Psoas muscle (tissue), 8 donors: ENCODE measurements around the gene WWC1. TPM values are rescaled to one million over a fixed set of nuclear protein-coding genes. Genes with fewer than 3 reads are reported as not detected.

Source experiments
- ATAC-seq, 4 donors: fragments of 200-7000 bp; cut with Tn5 transposase; one replicate each; pipeline ENCODE4 v1.9.1; 2020; ENCODE audit warnings: moderate library complexity in 3 of 4, mild to moderate bottlenecking in 2 of 4
- DNase-seq, 2 donors: peaks; one replicate each; pipeline ENCODE4 v3.0.0-alpha.2; 2020
- H3K27ac ChIP-seq: fragments of 200-600 bp; one replicate; pipeline ENCODE4 v1.8.0; 2022
- H3K27me3 ChIP-seq, 3 donors: fragments of 200-600 bp in 1 of 3; one replicate each; pipeline versions ENCODE4 v1.6.1 to v1.8.0; 2013 to 2022; ENCODE audit warnings: low read length in 2 of 3, mild to moderate bottlenecking in 2 of 3, moderate library complexity in 1 of 3; ENCODE audit not compliant: insufficient read depth in 3 of 3
- H3K36me3 ChIP-seq, 2 donors: fragments of 200-600 bp in 1 of 2; one replicate each; pipeline versions ENCODE4 v1.6.1 to v1.8.0; 2013 to 2022; ENCODE audit warnings: low read depth in 1 of 2, mild to moderate bottlenecking in 1 of 2, moderate library complexity in 1 of 2; ENCODE audit not compliant: insufficient read depth in 1 of 2
- H3K4me1 ChIP-seq: fragments of 200-600 bp; one replicate; pipeline ENCODE4 v1.8.0; 2022
- H3K4me3 ChIP-seq: fragments of 200-600 bp; one replicate; pipeline ENCODE4 v1.8.0; 2022; ENCODE audit warnings: mild to moderate bottlenecking
- H3K9me3 ChIP-seq: fragments of 200-600 bp; one replicate; pipeline ENCODE4 v1.8.0; 2022
- WGBS, 3 donors: extraction: QIAGEN DNeasy Blood & Tissue Kit; methylation state at CpG; one replicate each; pipeline versions ENCODE4 v1.1.6 to v1.1.7; 2013; 5-methylcytosine and 5-hydroxymethylcytosine counted together
- intact Hi-C, 2 donors: fragments of 100-400 bp; cut with DNase I; formaldehyde crosslinking; loops; one replicate each; pipeline versions ENCODE4 v1.11.0 to v1.14.2; 2022
- polyA plus RNA-seq, 3 donors: library from polyadenylated mRNA; stranded (reverse); fragments of 200-250 nt; gene quantifications; one replicate each; pipeline ENCODE4 v1.2.3, GENCODE V29; 2013
- total RNA-seq, 4 donors: library from RNA; stranded (reverse); fragmentation: NEBNext Ultra II Directional in 2 of 4; extraction: Animal tissue kit (Norgen Biotek cat#: 25700) in 2 of 4; gene quantifications; one replicate each; pipeline versions ENCODE4 v1.2.1 to v1.2.4, GENCODE V29; 2021 to 2023
- TF ChIP-seq, protein P1 (sequence below): fragments of 200-600 bp; IDR thresholded peaks from one replicate; pipeline ENCODE4 v1.8.0; 2022; ENCODE audit warnings: antibody characterized with exemption
- donor health status: healthy with polysubstance abuse.
- donor health status: DM: no; HTN: no; CAD: no; lungs with moderate emphysema.
- donor health status: Bipolar disorder and iron deficiency.
- donor health status: healthy.
- donor health status: DM: yes; HTN: yes; CAD: no.
- donor health status: DM: no; HTN: no; CAD: no.
- donor health status: DM: no; HTN: no; CAD: no.
- donor health status: DM: yes; HTN: yes; CAD: no.

Gene WWC1
- total and polyA plus RNA-seq, 7 donors: 0.03 to 0.25 (median 0.08) TPM; not detected in 3

DNA sequence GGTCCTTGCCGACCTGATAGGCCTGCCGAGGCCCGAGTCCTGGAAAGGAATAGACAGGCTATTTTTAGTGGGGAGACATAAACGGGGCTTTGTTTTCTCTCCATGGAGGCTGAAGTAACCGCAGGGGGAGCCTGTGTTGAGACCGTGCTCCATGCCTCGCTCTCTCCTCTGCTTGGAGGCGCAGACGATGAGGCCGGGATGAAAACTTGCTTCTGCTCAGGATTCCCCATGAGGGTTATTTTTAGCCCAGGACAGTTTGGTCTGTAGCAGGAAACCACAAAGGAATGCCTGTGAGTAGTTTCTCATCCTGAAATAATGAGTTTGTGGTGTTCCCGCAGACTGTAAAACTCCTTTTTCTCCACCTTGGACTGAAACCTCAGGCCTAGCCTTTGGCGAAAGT is 112.9 kb downstream of the WWC1 start:
- Histone ChIP-seq H3K4me1 (no peaks in the 10 kb centered on the region), H3K27me3 (peaks cover 0 to 4% (median 0%) of the 10 kb centered on the region in 3 donors), H3K9me3 (no peaks in the 10 kb centered on the region), H3K27ac (no peak overlapping the region), H3K4me3 (no peak overlapping the region), H3K36me3 (no peaks in the 10 kb centered on the region)
- DNase-seq (no peak), ATAC-seq (no peak)
- WGBS, 3 donors: 46 to 55% (median 55%) methylated on average over 12 of the region's 12 CpGs
- intact Hi-C loops: no loop called here
- TF ChIP-seq, protein P1, sequence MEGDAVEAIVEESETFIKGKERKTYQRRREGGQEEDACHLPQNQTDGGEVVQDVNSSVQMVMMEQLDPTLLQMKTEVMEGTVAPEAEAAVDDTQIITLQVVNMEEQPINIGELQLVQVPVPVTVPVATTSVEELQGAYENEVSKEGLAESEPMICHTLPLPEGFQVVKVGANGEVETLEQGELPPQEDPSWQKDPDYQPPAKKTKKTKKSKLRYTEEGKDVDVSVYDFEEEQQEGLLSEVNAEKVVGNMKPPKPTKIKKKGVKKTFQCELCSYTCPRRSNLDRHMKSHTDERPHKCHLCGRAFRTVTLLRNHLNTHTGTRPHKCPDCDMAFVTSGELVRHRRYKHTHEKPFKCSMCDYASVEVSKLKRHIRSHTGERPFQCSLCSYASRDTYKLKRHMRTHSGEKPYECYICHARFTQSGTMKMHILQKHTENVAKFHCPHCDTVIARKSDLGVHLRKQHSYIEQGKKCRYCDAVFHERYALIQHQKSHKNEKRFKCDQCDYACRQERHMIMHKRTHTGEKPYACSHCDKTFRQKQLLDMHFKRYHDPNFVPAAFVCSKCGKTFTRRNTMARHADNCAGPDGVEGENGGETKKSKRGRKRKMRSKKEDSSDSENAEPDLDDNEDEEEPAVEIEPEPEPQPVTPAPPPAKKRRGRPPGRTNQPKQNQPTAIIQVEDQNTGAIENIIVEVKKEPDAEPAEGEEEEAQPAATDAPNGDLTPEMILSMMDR: no peak

GRCh38 chr5:168407211-168407610 is 115.8 kb downstream of the WWC1 start:
- intact Hi-C loops: no loop called here
- TF ChIP-seq, protein P1: no peak
- H3K4me1 ChIP-seq: no peaks in the 10 kb centered on the region
- DNase-seq: no peak
- H3K27me3 ChIP-seq: peaks cover 0 to 4% (median 0%) of the 10 kb centered on the region in 3 donors
- H3K4me3 ChIP-seq: no peak overlapping the region
- H3K36me3 ChIP-seq: no peaks in the 10 kb centered on the region
- WGBS, 3 donors: 90 to 100% (median 92%) methylated on average over 1 of the region's 1 CpG
- H3K9me3 ChIP-seq: no peaks in the 10 kb centered on the region
- no peak for ATAC-seq
- H3K27ac ChIP-seq: no peak overlapping the region

DNA sequence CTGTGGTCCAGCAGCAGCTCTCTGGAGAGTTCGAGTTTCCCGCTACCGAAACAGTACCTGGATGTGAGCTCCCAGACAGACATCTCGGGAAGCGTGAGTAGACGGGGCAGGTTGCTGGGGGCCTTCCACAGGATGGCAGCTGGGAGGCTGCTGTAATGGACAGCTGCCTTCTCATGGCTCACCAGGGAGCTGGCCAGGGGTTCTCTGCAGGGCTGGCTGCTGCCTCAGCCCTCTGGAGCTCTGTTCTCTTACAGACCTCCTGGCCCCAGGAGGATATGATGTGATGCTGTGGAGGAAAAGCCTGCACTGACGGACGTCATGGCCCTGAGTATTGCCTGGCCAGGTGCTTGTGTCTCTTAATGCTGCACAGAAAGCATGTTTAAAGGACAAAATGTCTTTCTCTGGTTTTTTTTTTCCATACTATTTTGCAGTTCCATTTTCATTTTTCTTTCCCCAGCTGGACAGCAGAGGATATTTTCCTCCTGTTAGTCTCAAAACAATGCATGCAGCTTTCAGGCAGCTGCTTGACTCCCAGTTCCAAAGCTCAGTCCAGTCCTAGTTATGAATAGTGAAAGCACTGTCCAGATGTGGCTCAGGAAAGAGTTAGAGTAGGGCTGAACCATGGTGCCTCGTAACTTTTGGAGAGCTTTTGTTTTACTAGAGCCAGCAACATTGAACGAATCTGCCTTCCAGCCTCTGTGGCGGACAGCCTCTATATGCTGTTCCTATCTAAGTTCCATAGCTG is 117.3 kb downstream of the WWC1 start:
- Histone ChIP-seq H3K27ac (no peak overlapping the region), H3K4me1 (no peaks in the 10 kb centered on the region), H3K27me3 (peaks cover 0 to 4% (median 0%) of the 10 kb centered on the region in 3 donors), H3K36me3 (no peaks in the 10 kb centered on the region), H3K4me3 (no peak overlapping the region), H3K9me3 (no peaks in the 10 kb centered on the region)
- TF ChIP-seq, protein P1: no peak
- intact Hi-C loops: no loop called here
- DNase-seq (no peak), ATAC-seq (no peak)
- WGBS, 3 donors: 21 to 37% (median 23%) methylated on average over 11 of the region's 11 CpGs

DNA sequence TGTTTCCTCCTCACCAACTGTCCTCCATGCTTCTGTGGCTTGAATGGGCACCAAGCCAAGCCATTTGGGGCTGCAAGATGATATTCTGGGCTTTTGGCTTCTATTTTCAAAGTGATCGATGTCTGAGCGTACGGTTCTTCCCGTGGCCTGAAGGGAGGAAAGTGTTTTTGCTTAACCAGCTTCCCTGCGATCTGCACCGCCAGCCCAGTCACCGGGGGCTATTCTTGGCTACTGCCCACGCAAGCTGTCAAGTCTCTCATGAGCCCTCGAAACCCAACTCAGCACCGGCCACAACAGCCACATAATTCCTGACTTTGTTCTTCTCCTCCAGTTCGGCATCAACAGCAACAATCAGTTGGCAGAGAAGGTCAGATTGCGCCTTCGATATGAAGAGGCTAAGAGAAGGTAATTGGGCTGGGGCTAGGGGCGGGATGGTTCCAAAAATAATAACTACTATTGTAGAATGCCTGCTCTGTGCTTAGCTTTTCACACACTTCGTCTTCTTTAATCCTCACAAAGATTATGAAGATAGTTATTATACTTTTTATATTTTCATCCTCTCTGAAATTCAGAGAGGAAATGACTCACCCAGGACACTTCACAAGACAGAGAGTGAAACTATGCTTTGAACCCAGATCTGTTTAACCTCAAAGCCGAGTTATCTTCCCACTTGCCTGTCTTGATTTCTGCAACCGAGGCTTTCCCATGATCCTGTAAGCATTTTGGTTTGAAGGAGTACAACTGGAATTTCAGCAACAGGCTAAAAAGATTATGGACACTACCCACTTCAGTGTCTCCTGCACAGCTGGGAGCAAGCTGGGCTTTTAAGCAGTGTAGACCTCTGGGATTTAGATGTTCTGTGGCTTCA is 118.4 kb downstream of the WWC1 start:
- no peak overlapping the region for H3K4me3 ChIP-seq
- no peaks in the 10 kb centered on the region for H3K9me3 ChIP-seq
- no peak for ATAC-seq
- DNase-seq: no peak
- TF ChIP-seq, protein P1: no peak
- intact Hi-C loops: no loop called here
- H3K27ac ChIP-seq: no peak overlapping the region
- no peaks in the 10 kb centered on the region for H3K36me3 ChIP-seq
- H3K4me1 ChIP-seq: no peaks in the 10 kb centered on the region
- WGBS, 3 donors: 33 to 39% (median 35%) methylated on average over 17 of the region's 17 CpGs
- H3K27me3 ChIP-seq: peaks cover 0 to 4% (median 0%) of the 10 kb centered on the region in 3 donors
